Activated CD4-positive, alpha-beta memory T cell treated with anti-CD3 and anti-CD28 coated beads for 36 hours (primary cell): ENCODE data around the gene ERGIC1. TPM values are rescaled to one million over a fixed set of nuclear protein-coding genes. Genes with fewer than 3 reads are reported as not detected.

Source experiments
- CTCF ChIA-PET: fragments of 350-600 bp; sonication (Branson Sonifier 250); formaldehyde crosslinking; loops from one replicate; lab custom pipeline; 2021; ENCODE audit warnings: antibody characterized with exemption, inconsistent platforms; lab: Charles Lee
- POLR2A ChIA-PET: fragments of 350-600 bp; sonication (Branson Sonifier 250); formaldehyde crosslinking; loops from one replicate; lab custom pipeline; 2021; ENCODE audit warnings: antibody characterized with exemption; lab: Charles Lee
- DNase-seq: peaks from one replicate; pipeline ENCODE4 v3.0.0-alpha.2; 2020
- H3K27ac Mint-ChIP-seq: one replicate; pipeline ENCODE4 v1.8.0; 2021; ENCODE audit warnings: mixed read lengths
- H3K27me3 Mint-ChIP-seq: one replicate; pipeline ENCODE4 v1.8.0; 2021; ENCODE audit warnings: mixed read lengths
- H3K36me3 Mint-ChIP-seq: one replicate; pipeline ENCODE4 v1.8.0; 2021; ENCODE audit warnings: mixed read lengths
- H3K4me1 Mint-ChIP-seq: one replicate; pipeline ENCODE4 v1.8.0; 2021; ENCODE audit warnings: low read depth, mixed read lengths
- H3K4me3 Mint-ChIP-seq: one replicate; pipeline ENCODE4 v1.8.0; 2021; ENCODE audit warnings: mild to moderate bottlenecking, mixed read lengths
- H3K9me3 Mint-ChIP-seq: one replicate; pipeline ENCODE4 v1.8.0; 2021; ENCODE audit warnings: mixed read lengths
- intact Hi-C: fragments of 100-400 bp; cut with micrococcal nuclease; formaldehyde crosslinking; loops from one replicate; pipeline ENCODE4 v1.15.1; 2023
- total RNA-seq, 2 experiments: library from RNA; stranded (reverse); gene quantifications; one replicate each; pipeline ENCODE4 v1.2.3, GENCODE V29; 2021

The ERGIC1 gene
- total RNA-seq, 2 experiments from 2014 or later = 41.9 to 42.7 TPM

DNA sequence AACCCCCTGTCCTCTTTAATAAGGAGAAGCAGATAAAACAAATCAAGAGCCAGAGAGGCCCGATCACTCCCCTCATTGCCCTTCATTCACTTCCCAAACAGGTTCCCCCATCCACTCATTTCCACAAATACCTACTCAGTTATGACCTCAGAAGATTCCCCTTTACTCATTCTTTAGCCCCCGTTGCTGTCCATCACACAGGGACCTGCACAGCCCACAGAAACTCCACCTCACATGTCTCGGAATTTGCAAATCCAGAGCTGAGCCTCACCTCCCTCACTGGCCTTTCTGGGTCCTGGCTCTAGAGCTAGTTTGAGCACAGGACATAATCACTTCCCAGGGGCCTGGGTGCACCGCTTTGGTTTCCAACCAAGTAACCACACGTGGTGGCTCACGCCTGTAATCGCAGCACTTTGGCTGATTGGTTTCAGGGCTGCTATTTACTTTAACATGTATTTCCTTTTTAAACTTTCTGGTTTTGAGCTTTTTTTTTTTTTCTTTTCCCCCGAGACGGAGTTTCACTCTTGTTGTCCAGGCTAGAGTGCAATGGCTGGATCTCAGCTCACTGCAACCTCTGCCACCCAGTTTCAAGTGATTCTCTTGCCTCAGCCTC is 167.3 kb downstream of the ERGIC1 start:
- intact Hi-C loops = no loop called here
- Mint-ChIP-seq H3K36me3 (peaks cover 16% of the 10 kb centered on the region), H3K27me3 (no peaks in the 10 kb centered on the region), H3K4me3 (no peak overlapping the region), H3K9me3 (no peaks in the 10 kb centered on the region), H3K4me1 (peaks cover 75% of the 10 kb centered on the region), H3K27ac (peak overlapping the region; percentile 28)
- ChIA-PET POLR2A (interaction anchor here (0.6 to 1.5 kb wide), 4 partner anchors 9 to 94 kb away, joined by 3 to 4 read pairs (median 4); partner anchors contain the start of gene ATP6V0E1), CTCF (no interaction called here)
- DNase-seq = peak; percentile 46

Other genes starting within 250 kb of the ERGIC1 start
- under 1 TPM; 0.29 to 0.38 TPM for gene NEURL1B, start 193.0 kb upstream of the ERGIC1 start, total RNA-seq
- gene DUSP1, start 63.1 kb upstream of the ERGIC1 start, total RNA-seq = 10 to 100 TPM; 10.6 to 10.7 TPM
- 10 to 100 TPM; 66.0 to 67.6 TPM for gene RPL26L1, start 125.2 kb downstream of the ERGIC1 start, total RNA-seq
- 100 to 1,000 TPM; 116 to 121 TPM for gene ATP6V0E1, start 149.5 kb downstream of the ERGIC1 start, total RNA-seq
- gene CREBRF, start 222.1 kb downstream of the ERGIC1 start, total RNA-seq = 10 to 100 TPM; 15.3 to 16.3 TPM